Measurements from ENCODE around the gene TBC1D12.

- TF ChIP-seq, protein P1, sequence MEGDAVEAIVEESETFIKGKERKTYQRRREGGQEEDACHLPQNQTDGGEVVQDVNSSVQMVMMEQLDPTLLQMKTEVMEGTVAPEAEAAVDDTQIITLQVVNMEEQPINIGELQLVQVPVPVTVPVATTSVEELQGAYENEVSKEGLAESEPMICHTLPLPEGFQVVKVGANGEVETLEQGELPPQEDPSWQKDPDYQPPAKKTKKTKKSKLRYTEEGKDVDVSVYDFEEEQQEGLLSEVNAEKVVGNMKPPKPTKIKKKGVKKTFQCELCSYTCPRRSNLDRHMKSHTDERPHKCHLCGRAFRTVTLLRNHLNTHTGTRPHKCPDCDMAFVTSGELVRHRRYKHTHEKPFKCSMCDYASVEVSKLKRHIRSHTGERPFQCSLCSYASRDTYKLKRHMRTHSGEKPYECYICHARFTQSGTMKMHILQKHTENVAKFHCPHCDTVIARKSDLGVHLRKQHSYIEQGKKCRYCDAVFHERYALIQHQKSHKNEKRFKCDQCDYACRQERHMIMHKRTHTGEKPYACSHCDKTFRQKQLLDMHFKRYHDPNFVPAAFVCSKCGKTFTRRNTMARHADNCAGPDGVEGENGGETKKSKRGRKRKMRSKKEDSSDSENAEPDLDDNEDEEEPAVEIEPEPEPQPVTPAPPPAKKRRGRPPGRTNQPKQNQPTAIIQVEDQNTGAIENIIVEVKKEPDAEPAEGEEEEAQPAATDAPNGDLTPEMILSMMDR (IDR thresholded peaks at IDR 0.05): no peak
- TF ChIP-seq POLR2A (IDR thresholded peaks at IDR 0.05): no peak
Observed at GRCh38 chr10:94483970-94484369, 81.6 kb downstream of the TBC1D12 start.
